Measurements from ENCODE around the gene ALDH4A1. TPM values are rescaled to one million over a fixed set of nuclear protein-coding genes. Genes with fewer than 3 reads are reported as not detected.

ALDH4A1 gene
- total RNA-seq, 1 donor: 9.5 TPM

GRCh38 chr1:18877282-18877681 is 25.1 kb downstream of the ALDH4A1 start:
- no peak for DNase-seq (ENCODE audit: low read depth)
- no peak overlapping the region for H3K4me3 ChIP-seq (ENCODE audit: low read depth, low read length)
- TF ChIP-seq CTCF (IDR thresholded peaks at IDR 0.05; ENCODE audit: insufficient read depth, low read length): no peak

- no peak overlapping the region for H3K4me3 ChIP-seq (ENCODE audit: low read depth, low read length)
- DNase-seq (ENCODE audit: low read depth): no peak
- TF ChIP-seq CTCF (IDR thresholded peaks at IDR 0.05; ENCODE audit: insufficient read depth, low read length): no peak
Measured at GRCh38 chr1:18876210-18876609, 26.1 kb downstream of the ALDH4A1 start.

- H3K4me3 ChIP-seq (ENCODE audit: low read depth, low read length): no peak overlapping the region
- TF ChIP-seq CTCF (IDR thresholded peaks at IDR 0.05; ENCODE audit: insufficient read depth, low read length): no peak
Measured at GRCh38 chr1:18875796-18876128, 26.6 kb downstream of the ALDH4A1 start.

GRCh38 chr1:18875107-18875795 is 27.1 kb downstream of the ALDH4A1 start:
- TF ChIP-seq CTCF (IDR thresholded peaks at IDR 0.05; ENCODE audit: insufficient read depth, low read length): peak; percentile 90
- DNase-seq (ENCODE audit: low read depth): peak; percentile 83
- H3K4me3 ChIP-seq (ENCODE audit: low read depth, low read length): no peak overlapping the region

More at GRCh38 chr1:18875796-18876128, 26.6 kb downstream of the ALDH4A1 start:
- no peak for DNase-seq (ENCODE audit: low read depth)

- no peak for TF ChIP-seq CTCF (IDR thresholded peaks at IDR 0.05; ENCODE audit: insufficient read depth, low read length)
- DNase-seq (ENCODE audit: low read depth): peak; percentile 8
- no peak overlapping the region for H3K4me3 ChIP-seq (ENCODE audit: low read depth, low read length)
Measured at GRCh38 chr1:18874600-18874999, 27.8 kb downstream of the ALDH4A1 start.

GRCh38 chr1:18874036-18874435 is 28.3 kb downstream of the ALDH4A1 start:
- TF ChIP-seq CTCF (IDR thresholded peaks at IDR 0.05; ENCODE audit: insufficient read depth, low read length): no peak
- no peak overlapping the region for H3K4me3 ChIP-seq (ENCODE audit: low read depth, low read length)
- DNase-seq (ENCODE audit: low read depth): no peak

- DNase-seq (ENCODE audit: low read depth): no peak
- TF ChIP-seq CTCF (IDR thresholded peaks at IDR 0.05; ENCODE audit: insufficient read depth, low read length): no peak
Measured at GRCh38 chr1:18872071-18872611, 30.2 kb downstream of the ALDH4A1 start.

More at GRCh38 chr1:18872071-18872611, 30.2 kb downstream of the ALDH4A1 start:
- H3K4me3 ChIP-seq (ENCODE audit: low read depth, low read length): no peak overlapping the region

Measured in fibroblast of the aortic adventitia (primary cell).